Measurements from ENCODE around the gene KRTAP5-5. TPM values are rescaled to one million over a fixed set of nuclear protein-coding genes. Genes with fewer than 3 reads are reported as not detected.
"Not testable (repeated sequence)": the region's sequence is repeated elsewhere in the genome, so short reads cannot be mapped to it uniquely, and the experiment has no call there.

KRTAP5-5 gene, protein sequence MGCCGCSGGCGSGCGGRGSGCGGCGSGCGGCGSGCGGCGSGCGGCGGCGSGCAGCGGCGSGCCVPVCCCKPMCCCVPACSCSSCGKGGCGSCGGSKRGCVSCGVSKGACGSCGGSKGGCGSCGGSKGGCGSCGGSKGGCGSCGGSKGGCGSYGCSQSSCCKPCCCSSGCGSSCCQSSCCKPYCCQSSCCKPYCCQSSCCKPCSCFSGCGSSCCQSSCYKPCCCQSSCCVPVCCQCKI
- not detected for total RNA-seq

DNA sequence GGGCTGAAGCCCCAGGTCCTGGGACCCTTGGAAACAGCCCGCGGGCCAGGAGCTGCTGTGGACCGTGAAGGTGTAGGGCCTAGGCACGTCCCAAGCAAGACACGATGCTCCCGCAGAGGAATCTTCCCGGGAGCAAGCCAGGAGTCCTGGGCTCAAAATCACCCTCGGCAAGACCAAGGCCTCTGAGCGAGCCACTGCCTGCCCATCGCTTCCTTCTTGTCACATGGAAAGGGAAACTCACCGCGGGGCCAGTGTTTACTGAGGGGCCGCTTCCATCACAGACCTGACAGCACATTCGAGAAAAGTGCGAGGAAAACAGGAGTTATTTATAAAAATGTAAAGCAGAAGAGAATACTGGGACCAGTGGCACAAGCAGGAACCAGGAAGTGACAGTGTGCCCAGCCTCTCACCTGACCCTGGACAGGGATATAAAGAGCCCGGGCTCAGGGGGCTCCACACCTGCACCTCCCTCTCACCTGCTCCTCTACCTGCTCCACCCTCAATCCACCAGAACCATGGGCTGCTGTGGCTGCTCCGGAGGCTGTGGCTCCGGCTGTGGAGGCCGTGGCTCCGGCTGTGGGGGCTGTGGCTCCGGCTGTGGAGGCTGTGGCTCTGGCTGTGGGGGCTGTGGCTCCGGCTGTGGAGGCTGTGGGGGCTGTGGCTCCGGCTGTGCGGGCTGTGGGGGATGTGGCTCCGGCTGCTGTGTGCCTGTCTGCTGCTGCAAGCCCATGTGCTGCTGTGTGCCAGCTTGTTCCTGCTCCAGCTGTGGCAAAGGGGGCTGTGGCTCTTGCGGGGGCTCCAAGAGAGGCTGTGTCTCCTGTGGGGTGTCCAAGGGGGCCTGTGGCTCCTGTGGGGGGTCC lies at the start of gene KRTAP5-5:
Gene KRTAP5-5, plus strand, starts transcription at position 450 of the 860 bp plus-strand sequence. Its CDS starts 66 bp downstream, at position 516.
- ATAC-seq, result no peak

DNA sequence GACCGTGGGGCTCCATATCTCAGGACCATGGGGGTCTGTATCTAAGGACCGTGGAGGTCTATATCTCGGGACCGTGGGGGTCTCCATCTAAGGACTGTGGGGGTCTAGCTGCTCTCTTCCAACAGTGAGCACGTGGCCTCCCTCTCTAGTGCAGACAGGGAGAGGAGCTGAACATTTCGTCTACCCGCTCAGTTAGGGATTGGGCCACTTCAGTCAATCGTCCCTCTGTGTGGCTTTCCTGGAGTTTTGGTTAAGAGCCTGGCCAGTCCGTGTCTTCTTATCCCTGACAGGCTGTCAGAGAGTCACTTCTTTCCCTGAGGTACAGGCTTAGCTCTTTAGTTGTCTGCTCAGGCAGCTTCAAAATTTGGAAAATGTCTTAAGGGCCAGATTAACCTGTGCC lies 47.6 kb upstream of the KRTAP5-5 start:
- no peak for ATAC-seq

DNA sequence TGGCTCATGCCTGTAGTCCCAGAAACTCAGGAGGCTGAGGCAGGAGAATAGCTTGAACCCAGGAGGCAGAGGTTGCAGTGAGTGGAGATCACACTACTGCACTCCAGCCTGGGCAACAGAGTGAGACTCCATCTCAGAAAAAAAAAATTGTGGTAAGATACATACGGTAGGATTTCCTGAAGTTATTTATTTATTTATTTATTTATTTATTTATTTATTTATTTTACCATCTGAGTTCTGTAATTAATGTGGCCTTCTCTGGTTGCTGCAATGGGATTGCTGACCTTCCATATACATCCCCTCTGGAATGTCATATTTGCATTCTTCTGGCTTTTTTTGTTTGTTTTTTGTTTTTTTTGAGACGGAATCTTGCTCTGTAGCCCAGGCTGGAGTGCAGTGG lies 46.7 kb upstream of the KRTAP5-5 start:
- ATAC-seq, result not testable (repeated sequence)

DNA sequence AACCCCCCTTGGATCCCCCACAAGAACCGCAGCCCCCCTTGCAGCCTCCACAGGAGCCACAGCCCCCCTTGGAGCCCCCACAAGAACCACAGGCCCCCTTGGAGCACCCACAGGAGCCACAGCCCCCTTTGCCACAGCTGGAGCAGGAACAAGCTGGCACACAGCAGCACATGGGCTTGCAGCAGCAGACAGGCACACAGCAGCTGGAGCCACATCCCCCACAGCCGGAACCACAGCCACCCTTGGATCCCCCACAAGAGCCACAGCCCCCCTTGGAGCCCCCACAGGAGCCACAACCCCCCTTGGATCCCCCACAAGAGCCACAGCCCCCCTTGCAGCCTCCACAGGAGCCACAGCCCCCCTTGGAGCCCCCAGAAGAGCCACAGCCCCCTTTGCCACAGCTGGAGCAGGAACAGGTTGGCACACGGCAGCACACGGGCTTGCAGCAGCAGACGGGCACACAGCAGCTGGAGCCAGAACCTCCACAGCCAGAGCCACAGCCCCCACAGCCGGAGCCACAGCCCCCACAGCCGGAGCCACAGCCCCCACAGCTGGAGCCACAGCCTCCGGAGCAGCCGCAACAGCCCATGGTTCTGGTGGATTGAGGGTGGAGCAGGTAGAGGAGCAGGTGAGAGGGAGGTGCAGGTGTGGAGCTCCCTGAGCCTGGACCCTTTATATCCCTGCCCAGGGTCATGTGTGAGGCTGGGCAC lies 44.8 kb upstream of the KRTAP5-5 start, which contains the start of gene KRTAP5-1:
Gene KRTAP5-1, minus strand, starts transcription at position 623 of the 710 bp plus-strand sequence. Its CDS starts 34 bp downstream, at position 589.
- not testable (repeated sequence) for ATAC-seq

DNA sequence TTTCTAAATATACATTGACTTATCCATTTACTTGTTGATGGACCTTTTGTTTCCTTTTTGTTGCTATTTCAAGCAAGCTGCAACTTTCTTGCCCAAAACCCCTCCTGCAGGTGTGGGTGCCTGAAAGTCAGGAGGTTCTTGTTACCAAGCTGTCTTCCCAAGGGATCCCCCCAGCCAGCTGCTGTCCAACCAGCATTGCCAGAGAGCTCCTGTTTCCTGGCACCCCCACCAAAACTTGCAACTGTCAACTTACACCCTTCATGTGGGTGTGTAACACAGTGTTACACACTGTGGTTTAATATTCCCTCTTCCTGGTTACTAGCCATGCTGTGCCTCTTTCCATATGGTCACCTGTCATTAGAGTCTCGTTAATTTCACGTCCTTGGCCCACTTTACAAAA lies 42.9 kb upstream of the KRTAP5-5 start:
- ATAC-seq, result no peak

DNA sequence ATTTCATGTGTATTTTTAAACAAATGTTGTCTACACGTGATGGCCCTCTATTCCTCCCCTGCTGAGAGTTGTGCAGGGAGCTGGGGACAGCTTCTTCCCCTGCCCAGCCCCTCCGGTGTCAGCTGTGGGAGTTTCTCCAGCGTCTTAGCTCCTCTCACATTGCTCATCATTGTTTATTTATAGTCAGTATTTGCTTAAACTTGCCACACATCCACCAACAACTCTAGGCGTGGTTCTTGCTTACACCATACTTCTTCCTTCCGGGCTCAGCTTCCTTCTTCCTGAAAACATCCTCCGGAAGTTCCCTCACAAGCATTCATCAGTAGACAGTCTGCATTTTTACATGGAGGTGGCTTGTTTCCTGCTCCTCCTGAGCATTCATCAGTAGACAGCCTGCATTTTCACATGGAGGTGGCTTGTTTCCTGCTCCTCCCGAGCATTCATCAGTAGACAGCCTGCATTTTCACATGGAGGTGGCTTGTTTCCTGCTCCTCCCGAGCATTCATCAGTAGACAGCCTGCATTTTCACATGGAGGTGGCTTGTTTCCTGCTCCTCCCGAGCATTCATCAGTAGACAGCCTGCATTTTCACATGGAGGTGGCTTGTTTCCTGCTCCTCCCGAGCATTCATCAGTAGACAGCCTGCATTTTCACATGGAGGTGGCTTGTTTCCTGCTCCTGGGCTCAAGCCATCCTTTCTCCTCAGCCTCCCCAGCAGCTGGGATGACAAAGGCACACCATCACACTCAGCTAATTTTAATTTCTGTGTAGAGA lies 40.2 kb upstream of the KRTAP5-5 start:
- peak; percentile 90 for ATAC-seq

DNA sequence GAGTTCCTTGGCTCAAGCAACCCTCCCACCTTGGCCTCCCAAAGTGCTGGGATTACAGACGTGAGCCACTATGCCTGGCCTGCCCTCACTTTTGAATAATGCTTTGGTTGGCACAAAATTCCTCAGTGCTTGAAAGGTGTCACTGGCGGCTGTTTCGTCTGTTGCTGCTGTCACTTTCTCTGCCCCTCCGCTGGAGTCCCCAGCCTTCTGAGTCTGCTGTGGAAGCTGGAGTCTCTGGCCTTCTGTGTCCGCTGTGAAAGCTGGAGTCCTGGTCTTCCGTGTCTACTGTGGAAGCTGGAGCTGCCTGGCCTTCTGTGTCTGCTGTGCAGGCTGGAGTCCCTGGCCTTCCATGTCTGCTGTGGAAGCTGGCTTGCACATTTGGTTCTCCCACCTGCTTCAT lies 39.6 kb upstream of the KRTAP5-5 start:
- no peak for ATAC-seq

DNA sequence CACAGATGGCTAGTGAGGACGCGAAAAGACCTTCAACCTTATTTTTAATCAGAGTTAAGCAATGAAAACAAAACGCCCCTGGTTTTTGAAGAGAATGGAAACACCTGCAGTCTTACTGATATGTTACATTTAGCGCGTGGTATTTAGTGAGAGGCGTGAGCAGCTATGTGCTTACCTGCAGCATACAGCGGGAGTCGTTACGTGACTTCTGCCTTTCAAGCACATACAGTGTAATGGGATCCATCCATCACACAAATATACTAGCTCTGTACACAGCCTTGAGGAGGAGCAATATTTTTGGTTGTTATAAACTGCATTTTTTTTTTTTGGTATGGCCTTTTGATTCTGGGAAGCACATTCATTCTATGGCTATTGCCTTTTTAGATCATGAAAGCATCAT lies 36.9 kb upstream of the KRTAP5-5 start:
- no peak for ATAC-seq

DNA sequence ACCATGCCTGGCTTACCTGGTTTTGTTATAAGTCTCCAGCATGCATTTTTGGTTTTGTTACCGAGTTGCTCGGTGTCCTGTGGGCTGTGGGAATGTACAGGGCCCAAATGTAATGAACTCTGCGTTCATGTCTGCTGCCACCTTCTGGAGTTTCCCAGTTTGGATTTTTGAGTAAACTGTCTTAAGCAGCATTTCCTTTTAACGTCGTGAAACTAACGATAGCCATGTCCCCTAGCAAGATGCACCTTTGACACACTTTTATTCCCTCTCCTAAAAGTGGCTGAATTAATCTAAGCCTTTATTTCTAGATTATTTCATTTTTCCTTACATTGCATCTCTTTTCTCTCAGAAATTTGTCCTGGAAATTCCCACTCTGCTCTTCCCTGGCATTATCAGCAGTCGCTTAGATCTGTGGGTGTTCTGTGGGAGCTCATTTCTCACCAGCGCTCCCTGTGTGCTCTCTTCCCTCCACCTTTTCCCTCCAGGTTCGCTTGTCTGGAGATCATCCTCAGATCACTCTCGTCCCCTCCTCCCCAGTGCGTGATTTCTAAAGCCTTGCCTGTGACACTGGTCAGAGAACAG lies 33.5 kb upstream of the KRTAP5-5 start:
- ATAC-seq, result not testable (repeated sequence)

DNA sequence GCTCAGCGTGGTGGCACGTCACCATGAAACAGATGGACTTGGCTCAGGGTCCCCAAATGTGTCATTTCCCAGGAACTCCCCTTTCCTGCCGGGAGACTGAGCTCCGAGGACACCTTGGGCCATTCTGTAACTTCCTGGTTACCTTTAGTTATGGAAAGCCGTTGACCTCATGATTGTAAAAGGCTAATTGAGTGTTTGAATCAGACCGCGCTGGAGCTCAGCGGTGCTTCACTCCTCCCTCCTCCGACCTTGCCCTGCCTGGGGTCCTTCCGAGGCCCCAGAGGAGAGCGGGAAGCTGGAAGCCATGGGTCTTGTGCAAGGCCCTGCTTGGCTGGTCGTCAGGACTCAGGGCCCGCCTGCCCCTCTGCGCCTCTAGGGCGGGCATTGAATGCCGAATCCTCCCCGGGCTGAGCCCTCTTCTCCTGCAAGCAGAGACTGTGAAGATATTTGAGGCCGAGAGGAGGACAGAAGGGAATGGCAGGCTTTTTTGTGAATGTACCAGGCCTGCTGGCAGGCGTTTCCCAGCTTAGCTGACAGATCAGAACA lies 32.9 kb upstream of the KRTAP5-5 start:
- not testable (repeated sequence) for ATAC-seq

DNA sequence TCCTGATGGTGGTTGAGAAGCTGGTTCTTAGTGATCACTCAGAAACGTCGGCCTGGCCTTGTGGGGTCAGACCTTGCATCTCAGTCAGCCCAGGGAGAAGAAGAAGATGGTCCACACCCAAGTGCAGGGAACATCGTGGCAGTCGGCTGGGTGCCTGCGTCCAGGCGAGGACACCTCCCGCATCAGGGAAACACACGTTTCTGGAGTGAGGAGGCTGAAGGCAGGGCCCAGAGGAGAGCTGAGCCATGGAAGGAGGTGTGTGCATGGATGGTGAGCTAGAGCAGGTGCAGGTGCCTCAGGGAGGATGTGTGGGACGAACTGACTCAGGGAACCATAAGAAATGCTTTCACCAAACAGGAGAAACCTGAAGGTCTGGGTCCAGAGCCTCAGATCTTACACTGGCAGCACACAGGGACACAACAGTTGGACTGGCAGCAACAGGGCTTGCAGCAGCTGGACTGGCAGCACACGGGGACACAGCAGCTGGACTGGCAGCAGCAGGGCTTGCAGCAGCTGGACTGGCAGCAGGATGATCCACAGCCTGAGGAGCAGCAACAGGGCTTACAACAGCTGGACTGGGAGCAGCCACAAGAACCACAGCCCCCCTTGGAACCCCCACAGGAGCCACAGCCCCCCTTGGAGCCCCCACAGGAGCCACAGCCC lies 32.1 kb upstream of the KRTAP5-5 start:
- ATAC-seq, result peak; percentile 73

DNA sequence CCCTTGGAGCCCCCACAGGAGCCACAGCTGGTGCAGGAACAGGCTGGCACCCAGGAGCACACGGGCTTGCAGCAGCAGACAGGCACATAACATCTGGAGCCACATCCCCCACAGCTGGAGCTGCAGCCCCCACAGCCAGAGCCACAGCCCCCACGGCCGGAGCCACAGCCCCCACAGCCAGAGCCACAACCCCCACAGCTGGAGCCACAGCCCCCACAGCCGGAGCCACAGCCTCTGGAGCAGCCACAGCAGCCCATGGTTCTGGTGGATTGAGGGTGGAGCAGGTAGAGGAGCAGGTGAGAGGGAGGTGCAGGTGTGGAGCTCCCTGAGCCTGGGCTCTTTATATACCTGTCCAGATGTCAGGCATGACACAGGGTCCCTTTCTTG lies 31.6 kb upstream of the KRTAP5-5 start, which contains the start of gene KRTAP5-2:
Gene KRTAP5-2, minus strand, starts transcription at position 301 of the 387 bp plus-strand sequence. Its CDS starts 44 bp downstream, at position 257.
- no peak for ATAC-seq

DNA sequence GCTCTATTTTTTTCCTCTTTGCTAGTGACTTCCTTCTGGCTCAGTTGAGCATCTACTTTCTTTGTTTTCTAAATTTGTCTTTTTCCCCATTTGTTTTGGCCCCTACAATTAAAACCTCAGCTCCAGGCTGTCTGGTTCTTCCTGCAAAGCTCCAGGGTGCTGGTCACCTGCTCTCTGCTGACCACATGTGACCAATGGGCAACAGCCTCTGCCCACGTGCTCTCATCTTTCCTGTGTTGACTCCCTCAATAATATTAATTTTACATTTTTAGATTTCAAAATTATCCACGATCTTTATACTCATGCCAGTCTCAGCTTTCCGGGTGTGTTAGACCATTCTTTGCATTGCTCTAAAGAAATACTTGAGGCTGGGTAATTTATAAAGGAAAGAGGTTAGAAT lies 31.2 kb upstream of the KRTAP5-5 start:
- ATAC-seq, result not testable (repeated sequence)

DNA sequence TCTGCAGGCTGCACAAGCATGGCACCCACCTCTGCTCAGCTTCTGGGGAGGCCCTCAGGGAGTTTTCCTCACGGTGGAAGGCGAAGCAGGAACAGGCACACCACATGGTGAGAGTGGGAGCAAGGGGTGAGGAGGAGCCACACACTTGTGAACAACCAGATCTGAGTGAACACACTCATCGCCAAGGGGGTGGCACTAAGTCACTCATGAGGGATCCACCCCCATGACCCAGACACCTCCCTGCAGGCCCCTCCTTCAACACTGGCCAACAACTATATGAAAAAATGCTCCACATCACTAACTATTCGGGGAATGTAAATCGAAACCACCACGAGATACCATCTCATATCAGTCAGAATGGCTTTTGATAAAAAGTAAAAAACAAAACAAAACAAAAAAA lies 30.8 kb upstream of the KRTAP5-5 start:
- no peak for ATAC-seq

DNA sequence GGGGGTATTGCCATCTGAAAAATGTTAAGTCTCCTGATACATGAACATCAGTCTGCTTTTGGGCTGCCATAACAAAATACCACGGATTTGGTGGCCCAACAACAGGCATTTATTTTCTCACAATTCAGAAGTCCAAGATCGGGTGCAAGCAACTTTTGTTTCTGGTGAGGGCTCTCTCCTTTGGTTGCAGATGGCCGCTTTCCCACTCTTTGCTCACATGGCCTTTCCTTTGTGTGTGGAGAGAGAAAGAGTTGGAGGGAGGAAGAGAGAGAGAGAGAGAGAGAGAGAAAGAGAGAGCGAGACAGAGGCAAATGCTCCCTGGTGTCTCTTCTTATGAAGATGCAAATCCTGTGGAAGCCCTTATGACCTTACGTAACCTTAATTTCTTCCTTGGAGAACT lies 28.9 kb upstream of the KRTAP5-5 start:
- no peak for ATAC-seq

DNA sequence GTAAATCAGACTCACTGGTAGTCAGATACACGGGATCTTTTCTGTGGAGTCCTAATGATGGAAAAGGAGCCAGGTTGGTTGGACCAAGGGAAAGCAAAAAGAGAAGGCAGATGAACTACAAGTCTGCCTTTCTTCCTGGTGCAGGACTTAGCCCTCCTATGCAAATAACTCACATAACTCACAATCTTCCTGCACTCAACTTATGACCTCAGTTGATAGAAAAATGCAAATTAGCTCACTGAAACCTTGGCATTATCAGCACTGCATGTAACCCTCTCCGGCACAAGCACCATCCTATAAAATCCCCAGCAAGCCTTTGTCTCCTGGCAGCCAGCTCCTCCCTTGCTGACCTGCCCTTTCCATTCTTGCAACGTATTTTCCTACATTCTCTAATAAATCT lies 27.9 kb upstream of the KRTAP5-5 start:
- not testable (repeated sequence) for ATAC-seq

DNA sequence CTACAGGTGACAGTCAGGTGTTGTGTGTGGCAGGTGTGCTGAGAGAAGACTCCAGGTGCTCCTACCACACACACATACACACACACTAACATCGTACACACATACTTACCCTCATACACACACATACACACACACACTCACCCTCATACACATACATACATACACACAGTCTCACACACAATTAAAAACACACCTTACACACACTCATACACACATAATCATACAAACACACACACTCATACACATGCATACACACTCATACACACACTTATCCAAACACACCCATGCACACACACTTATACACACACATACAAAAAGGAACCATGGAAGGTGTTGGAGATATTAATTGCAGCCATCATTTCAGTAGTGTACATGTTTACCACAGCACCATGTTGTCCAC lies 25.9 kb upstream of the KRTAP5-5 start:
- no peak for ATAC-seq

DNA sequence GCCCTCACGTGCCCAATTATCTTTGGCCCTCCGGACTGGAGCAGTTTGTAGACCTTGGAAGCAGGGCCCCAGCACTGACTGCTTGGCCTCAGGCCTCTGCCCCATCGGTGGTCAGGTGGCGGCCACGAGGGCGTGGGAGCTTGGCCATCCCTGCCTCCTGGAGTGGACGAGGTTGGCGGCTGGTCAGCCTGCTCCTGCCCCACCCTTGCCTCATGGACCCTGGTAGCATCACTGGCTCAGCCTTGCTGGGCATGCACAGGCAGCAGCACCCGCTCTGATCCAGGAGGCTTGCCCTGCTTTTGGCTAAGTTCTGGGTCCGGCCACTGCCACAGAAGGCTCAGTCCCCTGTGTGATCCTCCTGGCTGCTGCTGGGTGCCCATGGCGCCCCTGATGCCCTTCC lies 25.4 kb upstream of the KRTAP5-5 start:
- no peak for ATAC-seq

DNA sequence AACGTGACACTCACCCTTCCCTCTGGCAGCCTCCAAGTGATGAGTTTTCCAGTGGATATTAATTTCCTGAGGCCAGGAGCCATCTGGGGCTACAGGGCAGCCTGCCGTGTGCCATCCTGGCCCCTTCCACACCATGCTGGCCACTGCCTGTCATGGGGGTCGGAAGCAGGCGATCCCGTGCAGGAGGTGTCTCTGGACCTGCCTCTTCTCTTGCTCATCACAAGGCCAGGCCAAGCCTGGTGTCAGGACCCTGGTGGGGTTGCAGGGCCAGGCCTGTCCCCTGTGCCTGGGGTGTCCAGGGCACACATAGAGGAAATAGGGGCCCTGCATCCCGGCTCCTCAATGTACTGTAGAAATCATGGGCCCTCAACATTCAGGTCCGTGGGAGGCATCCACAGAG lies 24.9 kb upstream of the KRTAP5-5 start:
- ATAC-seq, result no peak

DNA sequence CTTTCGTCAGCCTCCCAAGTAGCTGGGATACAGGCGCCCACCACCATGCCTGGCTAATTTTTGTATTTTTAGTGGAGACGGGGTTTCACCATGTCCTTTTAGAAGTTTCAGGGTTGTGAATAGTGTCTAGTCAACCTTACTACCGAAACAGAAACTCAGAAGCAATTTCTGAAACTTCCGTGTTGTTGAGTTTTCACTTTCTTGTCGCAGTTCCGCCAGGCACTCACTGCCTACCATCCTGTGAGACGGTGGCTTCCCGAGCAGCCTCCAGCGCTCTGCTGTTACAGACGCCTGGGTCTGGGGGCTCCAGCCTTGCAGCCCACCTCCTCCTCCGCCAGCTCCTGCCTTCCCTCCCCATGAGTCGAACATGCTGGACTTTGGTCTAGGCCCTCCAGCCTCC lies 23.7 kb upstream of the KRTAP5-5 start:
- ATAC-seq, result not testable (repeated sequence)
